Nephron progenitor cell (in vitro differentiated cells): Measurements from ENCODE around the gene MCUR1.
"Not testable (repeated sequence)": the region's sequence is repeated elsewhere in the genome, so short reads cannot be mapped to it uniquely, and the experiment has no call there.

Experiments
- DNase-seq: peaks from one replicate; pipeline ENCODE4 v3.0.0; 2021
- H3K27ac Mint-ChIP-seq: 2 replicates; pipeline ENCODE4 v1.8.0; 2021; ENCODE audit warnings: mild to moderate bottlenecking, moderate library complexity, mixed read lengths
- H3K27me3 Mint-ChIP-seq: 2 replicates; pipeline ENCODE4 v1.8.0; 2021; ENCODE audit warnings: mild to moderate bottlenecking, low read depth, mixed read lengths; ENCODE audit not compliant: poor library complexity
- H3K36me3 Mint-ChIP-seq: 2 replicates; pipeline ENCODE4 v1.8.0; 2021; ENCODE audit warnings: low read depth, mixed read lengths
- H3K4me1 Mint-ChIP-seq: 2 replicates; pipeline ENCODE4 v1.8.0; 2021; ENCODE audit warnings: mixed read lengths
- H3K4me3 Mint-ChIP-seq: 2 replicates; pipeline ENCODE4 v1.8.0; 2021; ENCODE audit warnings: mild to moderate bottlenecking, moderate library complexity, mixed read lengths
- H3K9me3 Mint-ChIP-seq: 2 replicates; pipeline ENCODE4 v1.8.0; 2021; ENCODE audit warnings: mild to moderate bottlenecking, moderate library complexity, mixed read lengths
- CTCF ChIP-seq: fragments of 200-600 bp; sonication (generic); IDR thresholded peaks from 2 replicates; pipeline ENCODE4 v1.5.0; 2021; ENCODE audit warnings: antibody characterized with exemption

Gene MCUR1

GRCh38 chr6:13814176-13814937 is at the start of gene MCUR1:
MCUR1 (minus strand) TSS chr6:13814557; CDS start chr6:13814429, 128 bp downstream.
- Mint-ChIP-seq H3K9me3 (no peaks in the 10 kb centered on the region), H3K27ac (peak within 1 kb of the TSS; percentile 97), H3K36me3 (peaks cover 6% of the 10 kb centered on the region), H3K4me3 (peak within 1 kb of the TSS; percentile 94), H3K27me3 (peaks cover 2% of the 10 kb centered on the region), H3K4me1 (peaks cover 44% of the 10 kb centered on the region)
- peak; percentile 84 for DNase-seq
- no peak for TF ChIP-seq CTCF

- Mint-ChIP-seq H3K4me3 (no peak overlapping the region), H3K27ac (no peak overlapping the region)
- no peak for DNase-seq
Observed at GRCh38 chr6:13863699-13864155, 49.4 kb upstream of the MCUR1 start.

GRCh38 chr6:13860556-13861185 is 46.3 kb upstream of the MCUR1 start:
- DNase-seq, H3K27me3 Mint-ChIP-seq, H3K27ac Mint-ChIP-seq, H3K36me3 Mint-ChIP-seq, H3K4me3 Mint-ChIP-seq: not testable (repeated sequence)
- H3K4me1 Mint-ChIP-seq, result peaks cover 17% of the 10 kb centered on the region
- H3K9me3 Mint-ChIP-seq, result peaks cover 16% of the 10 kb centered on the region

More at GRCh38 chr6:13863699-13864155, 49.4 kb upstream of the MCUR1 start:
- Mint-ChIP-seq H3K27me3 (peaks cover 8% of the 10 kb centered on the region), H3K4me1 (peaks cover 17% of the 10 kb centered on the region), H3K36me3 (no peaks in the 10 kb centered on the region), H3K9me3 (peaks cover 13% of the 10 kb centered on the region)
- no peak for TF ChIP-seq CTCF

GRCh38 chr6:13859871-13860555 is 45.7 kb upstream of the MCUR1 start:
- H3K4me1 Mint-ChIP-seq, result peaks cover 14% of the 10 kb centered on the region
- peaks cover 21% of the 10 kb centered on the region for H3K9me3 Mint-ChIP-seq

GRCh38 chr6:13854716-13855250 is 40.4 kb upstream of the MCUR1 start:
- Mint-ChIP-seq H3K9me3 (peaks cover 9% of the 10 kb centered on the region), H3K27ac (no peak overlapping the region), H3K4me1 (peaks cover 14% of the 10 kb centered on the region), H3K36me3 (no peaks in the 10 kb centered on the region), H3K27me3 (peaks cover 3% of the 10 kb centered on the region), H3K4me3 (no peak overlapping the region)
- TF ChIP-seq CTCF, result no peak
- no peak for DNase-seq

More at GRCh38 chr6:13859871-13860555, 45.7 kb upstream of the MCUR1 start:
- no peaks in the 10 kb centered on the region for H3K36me3 Mint-ChIP-seq
- TF ChIP-seq CTCF, result no peak
- H3K4me3 Mint-ChIP-seq, result no peak overlapping the region
- no peak overlapping the region for H3K27ac Mint-ChIP-seq
- no peak for DNase-seq
- H3K27me3 Mint-ChIP-seq, result peaks cover 5% of the 10 kb centered on the region

- Mint-ChIP-seq H3K36me3 (no peaks in the 10 kb centered on the region), H3K9me3 (peaks cover 9% of the 10 kb centered on the region), H3K4me3 (no peak overlapping the region), H3K27me3 (no peaks in the 10 kb centered on the region), H3K27ac (no peak overlapping the region), H3K4me1 (peaks cover 15% of the 10 kb centered on the region)
- TF ChIP-seq CTCF, result no peak
- DNase-seq, result no peak
Observed at GRCh38 chr6:13853871-13854270, 39.5 kb upstream of the MCUR1 start.
